Activated T-helper 17 cell treated with anti-CD3 and anti-CD28 coated beads, Interleukin-2, amount 50 U/mL, for 72 hours (primary cell): Measurements from ENCODE around the gene TUBA4B. TPM values are rescaled to one million over a fixed set of nuclear protein-coding genes. Genes with fewer than 3 reads are reported as not detected.
"Not testable (repeated sequence)": the region's sequence is repeated elsewhere in the genome, so short reads cannot be mapped to it uniquely, and the experiment has no call there.

ENCODE experiments used
- ATAC-seq: fragments of 150-1000 bp; cut with Tn5 transposase; replicated peaks from 2 replicates; pipeline ENCODE4 v1.10.0; 2021; ENCODE audit warnings: mild to moderate bottlenecking, moderate library complexity
- H3K27ac Mint-ChIP-seq: one replicate; pipeline ENCODE4 v1.8.0; 2022; ENCODE audit warnings: mixed read lengths
- H3K27me3 Mint-ChIP-seq: one replicate; pipeline ENCODE4 v1.8.0; 2022; ENCODE audit warnings: mixed read lengths
- H3K36me3 Mint-ChIP-seq: one replicate; pipeline ENCODE4 v1.8.0; 2022; ENCODE audit warnings: low read depth, mild to moderate bottlenecking, mixed read lengths
- H3K4me1 Mint-ChIP-seq: one replicate; pipeline ENCODE4 v1.8.0; 2022; ENCODE audit warnings: mixed read lengths
- H3K4me3 Mint-ChIP-seq: one replicate; pipeline ENCODE4 v1.8.0; 2022; ENCODE audit warnings: mild to moderate bottlenecking, mixed read lengths
- H3K9me3 Mint-ChIP-seq: one replicate; pipeline ENCODE4 v1.8.0; 2022; ENCODE audit warnings: mixed read lengths
- total RNA-seq, 2 donors: library from RNA; stranded (reverse); gene quantifications; one replicate each; pipeline ENCODE4 v1.2.3, GENCODE V29; 2022

The TUBA4B gene
- total RNA-seq, 2 donors from 2014 or later: not detected

DNA sequence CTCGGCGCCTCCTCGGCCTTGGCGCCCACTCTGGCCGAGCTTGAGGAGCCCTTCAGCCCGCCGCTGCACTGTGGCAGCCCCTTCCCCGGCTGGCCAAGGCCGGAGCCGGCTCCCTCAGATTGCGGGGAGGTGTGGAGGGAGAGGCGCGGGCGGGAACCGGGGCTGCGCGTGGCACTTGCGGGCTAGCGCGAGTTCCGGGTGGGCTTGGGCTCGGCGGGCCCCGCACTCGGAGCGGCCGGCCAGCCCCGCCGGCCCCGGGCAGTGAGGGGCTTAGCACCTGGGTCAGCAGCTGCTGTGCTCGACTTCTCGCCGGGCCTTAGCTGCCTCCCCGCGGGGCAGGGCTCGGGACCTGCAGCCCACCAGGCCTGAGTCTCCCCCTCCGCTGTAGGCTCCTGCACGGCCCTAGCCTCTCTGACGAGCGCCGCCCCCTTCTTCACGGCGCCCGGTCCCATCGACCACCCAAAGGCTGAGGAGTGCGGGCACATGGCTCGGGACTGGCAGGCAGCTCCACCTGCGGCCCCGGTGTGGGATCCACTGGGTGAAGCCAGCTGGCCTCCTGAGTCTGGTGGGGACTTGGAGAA, 59.7 kb downstream of the TUBA4B start:
- not testable (repeated sequence) for H3K4me1 Mint-ChIP-seq, H3K36me3 Mint-ChIP-seq, H3K27ac Mint-ChIP-seq, ATAC-seq, H3K9me3 Mint-ChIP-seq, H3K4me3 Mint-ChIP-seq
- peaks cover 30% of the 10 kb centered on the region for H3K27me3 Mint-ChIP-seq

DNA sequence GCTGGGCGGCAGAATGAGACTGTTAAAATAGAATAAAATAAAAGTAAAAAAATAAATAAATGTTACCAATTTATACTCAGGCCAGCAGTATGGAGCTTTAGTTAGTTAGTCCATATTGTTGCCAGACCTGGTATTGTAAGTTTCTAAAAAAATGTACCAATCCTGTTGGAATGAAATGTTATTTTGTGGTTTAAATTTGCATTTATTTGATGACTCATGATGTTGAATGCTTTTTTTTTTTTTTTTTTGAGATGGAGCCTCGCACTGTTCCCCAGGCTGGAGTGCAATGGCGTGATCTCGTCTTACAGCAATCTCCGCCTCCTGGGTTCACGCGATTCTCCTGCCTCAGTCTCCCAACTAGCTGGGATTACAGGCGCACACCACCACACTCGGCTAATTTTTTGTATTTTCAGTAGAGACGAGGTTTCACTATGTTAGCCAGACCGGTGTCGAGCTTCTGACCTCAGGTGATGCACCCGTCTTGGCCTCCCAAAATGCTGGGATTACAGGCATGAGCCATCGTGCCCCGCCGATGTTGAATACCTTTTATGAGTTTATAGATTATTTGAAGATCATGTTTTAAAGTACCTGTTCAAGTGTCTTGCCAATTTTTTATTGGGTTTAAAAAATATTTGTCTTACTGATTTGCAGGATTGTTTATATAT, 61.9 kb downstream of the TUBA4B start:
- Mint-ChIP-seq H3K27me3 (peaks cover 19% of the 10 kb centered on the region), H3K27ac (no peak overlapping the region), H3K4me3 (no peak overlapping the region), H3K9me3 (no peaks in the 10 kb centered on the region), H3K36me3 (no peaks in the 10 kb centered on the region), H3K4me1 (no peaks in the 10 kb centered on the region)
- no peak for ATAC-seq

Other genes with a start within 250 kb of the TUBA4B start
- gene CFAP65, start 211.7 kb upstream of the TUBA4B start, total RNA-seq: not detected
- under 1 TPM; 0.28 to 0.29 TPM for gene IHH, start 192.3 kb upstream of the TUBA4B start, total RNA-seq
- 10 to 100 TPM; 24.1 to 26.6 TPM for gene NHEJ1, start 92.4 kb upstream of the TUBA4B start, total RNA-seq
- 1 to 10 TPM; 2.9 to 7.7 TPM for gene SLC23A3, start 83.2 kb upstream of the TUBA4B start, total RNA-seq
- 10 to 100 TPM; 60.4 to 67.0 TPM for gene CNPPD1, start 76.3 kb upstream of the TUBA4B start, total RNA-seq
- gene RETREG2, start 75.0 kb upstream of the TUBA4B start, total RNA-seq: 100 to 1,000 TPM; 104 to 148 TPM
- 10 to 100 TPM; 27.9 to 29.8 TPM for gene ZFAND2B, start 46.5 kb upstream of the TUBA4B start, total RNA-seq
- gene ABCB6, start 34.3 kb upstream of the TUBA4B start, total RNA-seq: 10 to 100 TPM; 29.7 to 94.1 TPM
- 10 to 100 TPM; 46.6 to 81.3 TPM for gene ATG9A, start 23.6 kb upstream of the TUBA4B start, total RNA-seq
- 100 to 1,000 TPM; 109 to 367 TPM for gene ANKZF1, start 23.4 kb upstream of the TUBA4B start, total RNA-seq
- gene GLB1L, start 7.8 kb upstream of the TUBA4B start, total RNA-seq: 1 to 10 TPM; 2.8 to 5.3 TPM
- gene STK16, start 7.8 kb upstream of the TUBA4B start, total RNA-seq: 10 to 100 TPM; 22.0 to 30.3 TPM
- gene TUBA4A, start 675 bp downstream of the TUBA4B start, total RNA-seq: 100 to 1,000 TPM; 347 to 530 TPM
- gene DNAJB2, start 26.1 kb downstream of the TUBA4B start, total RNA-seq: 100 to 1,000 TPM in 1 of 2 donors, 10 to 100 TPM in 1; 55.7 to 153 TPM
- gene PTPRN, start 56.2 kb downstream of the TUBA4B start, total RNA-seq: 1 to 10 TPM in 1 of 2 donors, under 1 TPM in 1; 0.67 to 6.3 TPM
- gene RESP18, start 79.5 kb downstream of the TUBA4B start, total RNA-seq: not detected
- gene DNPEP, start 134.7 kb downstream of the TUBA4B start, total RNA-seq: 10 to 100 TPM; 80.9 to 99.6 TPM
- not detected for gene DES, start 165.1 kb downstream of the TUBA4B start, total RNA-seq
- 1 to 10 TPM in 1 of 2 donors, under 1 TPM in 1; 0.79 to 1.7 TPM for gene SPEG, start 181.6 kb downstream of the TUBA4B start, total RNA-seq
- gene GMPPA, start 245.6 kb downstream of the TUBA4B start, total RNA-seq: 10 to 100 TPM; 31.7 to 36.3 TPM